Peyer's patch (tissue), 4 donors: ENCODE measurements around the gene RBL1.

Source experiments
- POLR2A ChIP-seq, 2 donors: fragments of 450-650 bp; IDR thresholded peaks; one replicate each; pipeline ENCODE4 v1.5.1; 2017; ENCODE audit warnings: antibody characterized with exemption in 2 of 2, mild to moderate bottlenecking in 2 of 2, moderate library complexity in 2 of 2
- TF ChIP-seq, protein P1 (sequence below), 6 experiments: fragments of 450-650 bp in 4 of 6; fragments of 200-600 bp in 2 of 6; sonication (generic) in 1 of 6; IDR thresholded peaks; one replicate each; pipeline ENCODE4 v1.5.1; 2017 to 2019; ENCODE audit warnings: antibody characterized with exemption in 6 of 6, mild to moderate bottlenecking in 3 of 6, moderate library complexity in 1 of 6

DNA sequence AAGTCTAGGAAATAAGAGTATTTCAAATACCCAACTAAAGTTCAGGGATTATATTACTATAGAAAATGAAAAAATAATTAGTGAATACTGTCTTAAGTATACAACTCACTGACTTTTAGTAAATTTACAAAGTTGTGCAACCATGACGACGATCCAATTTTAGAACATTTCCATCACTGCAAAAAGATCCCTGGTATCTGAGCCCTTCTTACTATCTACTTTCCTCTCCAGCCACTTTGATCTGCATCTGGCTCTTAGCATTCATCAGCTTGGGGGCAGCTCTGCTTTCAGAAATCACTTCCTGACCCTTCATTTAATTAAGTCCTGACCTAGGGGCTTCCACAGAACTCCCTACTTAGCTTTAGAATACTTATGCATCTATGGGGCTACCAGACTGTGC, 38.2 kb upstream of the RBL1 start:
- TF ChIP-seq, protein P1, sequence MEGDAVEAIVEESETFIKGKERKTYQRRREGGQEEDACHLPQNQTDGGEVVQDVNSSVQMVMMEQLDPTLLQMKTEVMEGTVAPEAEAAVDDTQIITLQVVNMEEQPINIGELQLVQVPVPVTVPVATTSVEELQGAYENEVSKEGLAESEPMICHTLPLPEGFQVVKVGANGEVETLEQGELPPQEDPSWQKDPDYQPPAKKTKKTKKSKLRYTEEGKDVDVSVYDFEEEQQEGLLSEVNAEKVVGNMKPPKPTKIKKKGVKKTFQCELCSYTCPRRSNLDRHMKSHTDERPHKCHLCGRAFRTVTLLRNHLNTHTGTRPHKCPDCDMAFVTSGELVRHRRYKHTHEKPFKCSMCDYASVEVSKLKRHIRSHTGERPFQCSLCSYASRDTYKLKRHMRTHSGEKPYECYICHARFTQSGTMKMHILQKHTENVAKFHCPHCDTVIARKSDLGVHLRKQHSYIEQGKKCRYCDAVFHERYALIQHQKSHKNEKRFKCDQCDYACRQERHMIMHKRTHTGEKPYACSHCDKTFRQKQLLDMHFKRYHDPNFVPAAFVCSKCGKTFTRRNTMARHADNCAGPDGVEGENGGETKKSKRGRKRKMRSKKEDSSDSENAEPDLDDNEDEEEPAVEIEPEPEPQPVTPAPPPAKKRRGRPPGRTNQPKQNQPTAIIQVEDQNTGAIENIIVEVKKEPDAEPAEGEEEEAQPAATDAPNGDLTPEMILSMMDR (IDR thresholded peaks at IDR 0.05): no peak
- no peak for TF ChIP-seq POLR2A (IDR thresholded peaks at IDR 0.05)
